ENCODE measurements around the gene ACIN1.

GRCh38 chr14:23119363-23120327 lies 24.7 kb upstream of the ACIN1 start:
- TF ChIP-seq CTCF (IDR thresholded peaks at IDR 0.05; ENCODE audit: control extremely low read depth in 1 of 3, insufficient read depth in 1 of 3, low read depth in 1 of 3, low read length in 3 of 3): no peak
- no peak for TF ChIP-seq CBX5 (IDR thresholded peaks at IDR 0.05; ENCODE audit: low read depth, low read length)
